GM18520 (cell line): ENCODE data around the gene ANKS6.

Experiments used
- ATAC-seq: cut with Tn5 transposase; IDR thresholded peaks from one replicate; pipeline ENCODE4 v1.9.1; 2021; ENCODE audit not compliant: unreplicated experiment

ANKS6 gene

GRCh38 chr9:98815391-98815951 lies 19.1 kb upstream of the ANKS6 start:
- no peak for ATAC-seq

GRCh38 chr9:98811051-98811650 lies 14.8 kb upstream of the ANKS6 start:
- ATAC-seq, result peak; percentile 43

- no peak for ATAC-seq
Observed at GRCh38 chr9:98810102-98810842, 13.9 kb upstream of the ANKS6 start.

GRCh38 chr9:98809311-98810101 lies 13.2 kb upstream of the ANKS6 start:
- ATAC-seq, result no peak

GRCh38 chr9:98808875-98809274 lies 12.5 kb upstream of the ANKS6 start:
- no peak for ATAC-seq

- no peak for ATAC-seq
Observed at GRCh38 chr9:98808411-98808815, 12.1 kb upstream of the ANKS6 start.

- ATAC-seq, result no peak
Observed at GRCh38 chr9:98807814-98808195, 11.4 kb upstream of the ANKS6 start.

GRCh38 chr9:98807070-98807813 lies 10.9 kb upstream of the ANKS6 start, which contains the start of gene GALNT12:
Gene GALNT12 (plus strand): TSS chr9:98807670. CDS start chr9:98807699, 29 bp downstream.
- ATAC-seq, result no peak

GRCh38 chr9:98806394-98807035 lies 10.2 kb upstream of the ANKS6 start:
- no peak for ATAC-seq

- no peak for ATAC-seq
Observed at GRCh38 chr9:98805506-98806272, 9.3 kb upstream of the ANKS6 start.

GRCh38 chr9:98804083-98804482 lies 7.7 kb upstream of the ANKS6 start:
- no peak for ATAC-seq

GRCh38 chr9:98801969-98802371 lies 5.6 kb upstream of the ANKS6 start:
- ATAC-seq, result no peak

GRCh38 chr9:98801561-98801960 lies 5.2 kb upstream of the ANKS6 start:
- no peak for ATAC-seq

- no peak for ATAC-seq
Observed at GRCh38 chr9:98798254-98798653, 1.9 kb upstream of the ANKS6 start.

- no peak for ATAC-seq
Observed at GRCh38 chr9:98797491-98797890, 1.1 kb upstream of the ANKS6 start.

GRCh38 chr9:98795970-98796363 lies 388 bp downstream of the ANKS6 start:
- ATAC-seq, result peak; percentile 15

- ATAC-seq, result no peak
Observed at GRCh38 chr9:98795295-98795955, 930 bp downstream of the ANKS6 start.

GRCh38 chr9:98794802-98795201 lies 1.6 kb downstream of the ANKS6 start:
- ATAC-seq, result no peak

GRCh38 chr9:98793031-98793430 lies 3.3 kb downstream of the ANKS6 start:
- no peak for ATAC-seq
